Heart left ventricle (tissue), 13 donors: ENCODE results near the gene BRIP1.

Experiments used
- POLR2A ChIP-seq, 2 donors: fragments of 450-650 bp; IDR thresholded peaks; one replicate each; pipeline ENCODE4 v1.6.1; 2017; ENCODE audit warnings: antibody characterized with exemption in 2 of 2, mild to moderate bottlenecking in 2 of 2, moderate library complexity in 2 of 2
- TF ChIP-seq, protein P1 (sequence below), 12 donors: fragments of 200-600 bp; sonication (generic) in 4 of 12; IDR thresholded peaks; one replicate each; pipeline versions ENCODE4 v1.5.0 to v1.8.0; 2018 to 2022; ENCODE audit warnings: antibody characterized with exemption in 12 of 12, mild to moderate bottlenecking in 5 of 12
- donor health status: ischemic (EF 13 %, LVEDD 7.1; RV severe dilation, severe dysfunction).
- donor health status: DM: no; HTN: yes; CAD: no.
- donor health status: DM: no; HTN: no; CAD: no.
- donor health status: ischemic (EF 25% LVEDD 6.9; RV normal size, moderate dysfunction).
- donor health status: ischemic (EF 25% LVEDD 5.7; RV mildly dilated, moderate dysfunction).
- donor health status: ischemic (EF 35%, LVEDD 5.7; RV mildly dilated, moderate dysfunction).
- donor health status: nonischemic (EF 11% LVEDD 7.7; RV severe dilation, severe dysfunction).
- donor health status: DM: yes; HTN: yes; CAD: no.
- donor health status: PGD.
- donor health status: ischemic (EF 29% LVEDD 5.4; RV normal size, mild dysfunction).
- donor health status: nonischemic (EF 23%, LVEDD 6.1; RV moderate dilation, normal function).

DNA sequence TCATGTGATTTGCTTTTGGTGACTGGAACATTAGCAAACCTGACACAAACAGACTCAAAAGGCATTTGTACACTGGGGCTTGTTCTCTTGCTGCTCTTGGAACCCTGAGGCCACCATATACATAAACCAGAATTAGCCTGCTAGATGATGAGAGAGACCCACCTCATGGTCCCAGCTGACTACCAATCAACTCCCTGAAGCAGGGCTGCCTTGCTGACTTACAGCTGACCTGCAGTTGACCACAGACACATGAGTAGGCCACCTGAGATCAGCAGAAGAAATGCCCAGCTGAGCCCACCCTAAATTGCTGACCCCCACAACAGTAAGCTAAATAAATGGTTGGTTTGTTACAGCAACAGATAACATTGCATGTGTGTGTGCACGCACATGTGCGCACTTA, 28.7 kb downstream of the BRIP1 start:
- TF ChIP-seq, protein P1, sequence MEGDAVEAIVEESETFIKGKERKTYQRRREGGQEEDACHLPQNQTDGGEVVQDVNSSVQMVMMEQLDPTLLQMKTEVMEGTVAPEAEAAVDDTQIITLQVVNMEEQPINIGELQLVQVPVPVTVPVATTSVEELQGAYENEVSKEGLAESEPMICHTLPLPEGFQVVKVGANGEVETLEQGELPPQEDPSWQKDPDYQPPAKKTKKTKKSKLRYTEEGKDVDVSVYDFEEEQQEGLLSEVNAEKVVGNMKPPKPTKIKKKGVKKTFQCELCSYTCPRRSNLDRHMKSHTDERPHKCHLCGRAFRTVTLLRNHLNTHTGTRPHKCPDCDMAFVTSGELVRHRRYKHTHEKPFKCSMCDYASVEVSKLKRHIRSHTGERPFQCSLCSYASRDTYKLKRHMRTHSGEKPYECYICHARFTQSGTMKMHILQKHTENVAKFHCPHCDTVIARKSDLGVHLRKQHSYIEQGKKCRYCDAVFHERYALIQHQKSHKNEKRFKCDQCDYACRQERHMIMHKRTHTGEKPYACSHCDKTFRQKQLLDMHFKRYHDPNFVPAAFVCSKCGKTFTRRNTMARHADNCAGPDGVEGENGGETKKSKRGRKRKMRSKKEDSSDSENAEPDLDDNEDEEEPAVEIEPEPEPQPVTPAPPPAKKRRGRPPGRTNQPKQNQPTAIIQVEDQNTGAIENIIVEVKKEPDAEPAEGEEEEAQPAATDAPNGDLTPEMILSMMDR (IDR thresholded peaks at IDR 0.05) = no peak
- TF ChIP-seq POLR2A (IDR thresholded peaks at IDR 0.05) = no peak
